ENCODE measurements around the gene MEIOB.
A peak's percentile ranks its signal among the peaks of the same experiment; 100 is the strongest.

Gene MEIOB

GRCh38 chr16:1812732-1813163, 59.2 kb downstream of the MEIOB start (continued):
- TF ChIP-seq, protein P1, sequence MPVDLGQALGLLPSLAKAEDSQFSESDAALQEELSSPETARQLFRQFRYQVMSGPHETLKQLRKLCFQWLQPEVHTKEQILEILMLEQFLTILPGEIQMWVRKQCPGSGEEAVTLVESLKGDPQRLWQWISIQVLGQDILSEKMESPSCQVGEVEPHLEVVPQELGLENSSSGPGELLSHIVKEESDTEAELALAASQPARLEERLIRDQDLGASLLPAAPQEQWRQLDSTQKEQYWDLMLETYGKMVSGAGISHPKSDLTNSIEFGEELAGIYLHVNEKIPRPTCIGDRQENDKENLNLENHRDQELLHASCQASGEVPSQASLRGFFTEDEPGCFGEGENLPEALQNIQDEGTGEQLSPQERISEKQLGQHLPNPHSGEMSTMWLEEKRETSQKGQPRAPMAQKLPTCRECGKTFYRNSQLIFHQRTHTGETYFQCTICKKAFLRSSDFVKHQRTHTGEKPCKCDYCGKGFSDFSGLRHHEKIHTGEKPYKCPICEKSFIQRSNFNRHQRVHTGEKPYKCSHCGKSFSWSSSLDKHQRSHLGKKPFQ (tag by site-specific recombination; IDR thresholded peaks at IDR 0.05): peak; percentile 43; the same call in 1 of the 2 replicates
- TF ChIP-seq ZNF416 (tag by site-specific recombination; IDR thresholded peaks at IDR 0.05): no peak
- 0 out of 2 replicates have a peak, but pooled peaks have one; percentile 44 for TF ChIP-seq IKZF3 (tag by site-specific recombination; IDR thresholded peaks at IDR 0.05)
- no peak for TF ChIP-seq OVOL3 (tag by site-specific recombination; IDR thresholded peaks at IDR 0.05)
- TF ChIP-seq ZXDB (tag by site-specific recombination; IDR thresholded peaks at IDR 0.05): no peak
- TF ChIP-seq, protein P2, sequence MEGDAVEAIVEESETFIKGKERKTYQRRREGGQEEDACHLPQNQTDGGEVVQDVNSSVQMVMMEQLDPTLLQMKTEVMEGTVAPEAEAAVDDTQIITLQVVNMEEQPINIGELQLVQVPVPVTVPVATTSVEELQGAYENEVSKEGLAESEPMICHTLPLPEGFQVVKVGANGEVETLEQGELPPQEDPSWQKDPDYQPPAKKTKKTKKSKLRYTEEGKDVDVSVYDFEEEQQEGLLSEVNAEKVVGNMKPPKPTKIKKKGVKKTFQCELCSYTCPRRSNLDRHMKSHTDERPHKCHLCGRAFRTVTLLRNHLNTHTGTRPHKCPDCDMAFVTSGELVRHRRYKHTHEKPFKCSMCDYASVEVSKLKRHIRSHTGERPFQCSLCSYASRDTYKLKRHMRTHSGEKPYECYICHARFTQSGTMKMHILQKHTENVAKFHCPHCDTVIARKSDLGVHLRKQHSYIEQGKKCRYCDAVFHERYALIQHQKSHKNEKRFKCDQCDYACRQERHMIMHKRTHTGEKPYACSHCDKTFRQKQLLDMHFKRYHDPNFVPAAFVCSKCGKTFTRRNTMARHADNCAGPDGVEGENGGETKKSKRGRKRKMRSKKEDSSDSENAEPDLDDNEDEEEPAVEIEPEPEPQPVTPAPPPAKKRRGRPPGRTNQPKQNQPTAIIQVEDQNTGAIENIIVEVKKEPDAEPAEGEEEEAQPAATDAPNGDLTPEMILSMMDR (tag by site-specific recombination; IDR thresholded peaks at IDR 0.05): peak; percentile 85
- TF ChIP-seq, protein P3, sequence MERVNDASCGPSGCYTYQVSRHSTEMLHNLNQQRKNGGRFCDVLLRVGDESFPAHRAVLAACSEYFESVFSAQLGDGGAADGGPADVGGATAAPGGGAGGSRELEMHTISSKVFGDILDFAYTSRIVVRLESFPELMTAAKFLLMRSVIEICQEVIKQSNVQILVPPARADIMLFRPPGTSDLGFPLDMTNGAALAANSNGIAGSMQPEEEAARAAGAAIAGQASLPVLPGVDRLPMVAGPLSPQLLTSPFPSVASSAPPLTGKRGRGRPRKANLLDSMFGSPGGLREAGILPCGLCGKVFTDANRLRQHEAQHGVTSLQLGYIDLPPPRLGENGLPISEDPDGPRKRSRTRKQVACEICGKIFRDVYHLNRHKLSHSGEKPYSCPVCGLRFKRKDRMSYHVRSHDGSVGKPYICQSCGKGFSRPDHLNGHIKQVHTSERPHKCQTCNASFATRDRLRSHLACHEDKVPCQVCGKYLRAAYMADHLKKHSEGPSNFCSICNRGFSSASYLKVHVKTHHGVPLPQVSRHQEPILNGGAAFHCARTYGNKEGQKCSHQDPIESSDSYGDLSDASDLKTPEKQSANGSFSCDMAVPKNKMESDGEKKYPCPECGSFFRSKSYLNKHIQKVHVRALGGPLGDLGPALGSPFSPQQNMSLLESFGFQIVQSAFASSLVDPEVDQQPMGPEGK (tag by site-specific recombination; IDR thresholded peaks at IDR 0.05): no peak; the same call in 1 of the 2 replicates
- TF ChIP-seq ZNF16 (tag by site-specific recombination; IDR thresholded peaks at IDR 0.05; ENCODE audit: low read depth): no peak
- no peak for TF ChIP-seq ZBTB17 (tag by site-specific recombination; IDR thresholded peaks at IDR 0.05)
- TF ChIP-seq SCRT2 (tag by site-specific recombination; IDR thresholded peaks at IDR 0.05): no peak
- TF ChIP-seq ZFHX2 (tag by site-specific recombination; conservative IDR thresholded peaks at IDR 0.05): peak; percentile 98
- no peak for TF ChIP-seq ZNF560 (tag by site-specific recombination; IDR thresholded peaks at IDR 0.05; ENCODE audit: borderline replicate concordance)
- TF ChIP-seq ZNF654 (tag by site-specific recombination; IDR thresholded peaks at IDR 0.05; ENCODE audit: low read depth): peak; percentile 48
- TF ChIP-seq ZNF202 (tag by site-specific recombination; IDR thresholded peaks at IDR 0.05; ENCODE audit: borderline replicate concordance): no peak
- no peak for TF ChIP-seq ZNF324 (tag by site-specific recombination; IDR thresholded peaks at IDR 0.05)
- no peak for TF ChIP-seq ZFP3 (tag by site-specific recombination; IDR thresholded peaks at IDR 0.05; ENCODE audit: low read depth)
- TF ChIP-seq ZNF514 (tag by site-specific recombination; IDR thresholded peaks at IDR 0.05): no peak
- TF ChIP-seq PRDM10 (tag by site-specific recombination; IDR thresholded peaks at IDR 0.05): peak; percentile 31; the same call in 1 of the 2 replicates
- TF ChIP-seq, protein P4, sequence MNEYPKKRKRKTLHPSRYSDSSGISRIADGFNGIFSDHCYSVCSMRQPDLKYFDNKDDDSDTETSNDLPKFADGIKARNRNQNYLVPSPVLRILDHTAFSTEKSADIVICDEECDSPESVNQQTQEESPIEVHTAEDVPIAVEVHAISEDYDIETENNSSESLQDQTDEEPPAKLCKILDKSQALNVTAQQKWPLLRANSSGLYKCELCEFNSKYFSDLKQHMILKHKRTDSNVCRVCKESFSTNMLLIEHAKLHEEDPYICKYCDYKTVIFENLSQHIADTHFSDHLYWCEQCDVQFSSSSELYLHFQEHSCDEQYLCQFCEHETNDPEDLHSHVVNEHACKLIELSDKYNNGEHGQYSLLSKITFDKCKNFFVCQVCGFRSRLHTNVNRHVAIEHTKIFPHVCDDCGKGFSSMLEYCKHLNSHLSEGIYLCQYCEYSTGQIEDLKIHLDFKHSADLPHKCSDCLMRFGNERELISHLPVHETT (tag by site-specific recombination; IDR thresholded peaks at IDR 0.05): no peak
- peak; percentile 58; the same call in 1 of the 2 replicates for TF ChIP-seq ZNF561 (tag by site-specific recombination; IDR thresholded peaks at IDR 0.05; ENCODE audit: borderline replicate concordance)
- no peak for TF ChIP-seq ZNF23 (tag by site-specific recombination; IDR thresholded peaks at IDR 0.05; ENCODE audit: borderline replicate concordance)
- no peak for TF ChIP-seq ZNF19 (tag by site-specific recombination; IDR thresholded peaks at IDR 0.05; ENCODE audit: low read depth)
- peak; percentile 95 for TF ChIP-seq ZIC2 (tag by site-specific recombination; IDR thresholded peaks at IDR 0.05)
- TF ChIP-seq, protein P5, sequence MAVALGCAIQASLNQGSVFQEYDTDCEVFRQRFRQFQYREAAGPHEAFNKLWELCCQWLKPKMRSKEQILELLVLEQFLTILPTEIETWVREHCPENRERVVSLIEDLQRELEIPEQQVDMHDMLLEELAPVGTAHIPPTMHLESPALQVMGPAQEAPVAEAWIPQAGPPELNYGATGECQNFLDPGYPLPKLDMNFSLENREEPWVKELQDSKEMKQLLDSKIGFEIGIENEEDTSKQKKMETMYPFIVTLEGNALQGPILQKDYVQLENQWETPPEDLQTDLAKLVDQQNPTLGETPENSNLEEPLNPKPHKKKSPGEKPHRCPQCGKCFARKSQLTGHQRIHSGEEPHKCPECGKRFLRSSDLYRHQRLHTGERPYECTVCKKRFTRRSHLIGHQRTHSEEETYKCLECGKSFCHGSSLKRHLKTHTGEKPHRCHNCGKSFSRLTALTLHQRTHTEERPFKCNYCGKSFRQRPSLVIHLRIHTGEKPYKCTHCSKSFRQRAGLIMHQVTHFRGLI (tag by site-specific recombination; IDR thresholded peaks at IDR 0.05): peak; percentile 24; the same call in 1 of the 2 replicates
- no peak for TF ChIP-seq ZNF596 (tag by site-specific recombination; IDR thresholded peaks at IDR 0.05)
- no peak for TF ChIP-seq ZNF335 (tag by site-specific recombination; conservative IDR thresholded peaks at IDR 0.05)
- no peak for TF ChIP-seq ZNF10 (tag by site-specific recombination; IDR thresholded peaks at IDR 0.05)
- TF ChIP-seq MYNN (tag by site-specific recombination; IDR thresholded peaks at IDR 0.05; ENCODE audit: borderline replicate concordance): no peak
- peak; percentile 62; the same call in 1 of the 2 replicates for TF ChIP-seq ZNF600 (tag by site-specific recombination; IDR thresholded peaks at IDR 0.05)
